Endodermal cell (in vitro differentiated cells): ENCODE results near the gene MAPK14. TPM values are rescaled to one million over a fixed set of nuclear protein-coding genes. Genes with fewer than 3 reads are reported as not detected.

Source experiments
- DNase-seq: peaks from one replicate; pipeline ENCODE4 v3.0.0-alpha.2; 2017
- H3K27ac ChIP-seq: 2 replicates; pipeline ENCODE4 v1.5.1; 2013; ENCODE audit warnings: mild to moderate bottlenecking, low read depth, low read length, moderate library complexity
- H3K27me3 ChIP-seq: 2 replicates; pipeline ENCODE4 v1.6.1; 2013; ENCODE audit warnings: mild to moderate bottlenecking, low read length, moderate library complexity; ENCODE audit not compliant: insufficient read depth, control insufficient read depth, poor library complexity, severe bottlenecking
- H3K36me3 ChIP-seq: 2 replicates; pipeline ENCODE4 v1.7.0; 2013; ENCODE audit warnings: mild to moderate bottlenecking, low read length, moderate library complexity; ENCODE audit not compliant: control insufficient read depth, insufficient read depth
- H3K4me1 ChIP-seq: one replicate; pipeline ENCODE4 v1.7.0; 2013; ENCODE audit warnings: low read length; ENCODE audit not compliant: control insufficient read depth, insufficient read depth
- H3K4me3 ChIP-seq: 2 replicates; pipeline ENCODE4 v1.5.1; 2013; ENCODE audit warnings: mild to moderate bottlenecking, low read length, moderate library complexity
- H3K9ac ChIP-seq: 2 replicates; pipeline ENCODE4 v1.6.1; 2013; ENCODE audit warnings: mild to moderate bottlenecking, low read length, moderate library complexity; ENCODE audit not compliant: poor library complexity, severe bottlenecking; ENCODE audit errors: extremely low read depth
- H3K9me3 ChIP-seq: 2 replicates; pipeline ENCODE4 v1.6.1; 2013; ENCODE audit warnings: mild to moderate bottlenecking, low read length, moderate library complexity; ENCODE audit not compliant: control insufficient read depth
- H3K27ac Mint-ChIP-seq: 2 replicates; pipeline ENCODE4 v1.8.0; 2020; ENCODE audit warnings: mixed read lengths
- H3K27me3 Mint-ChIP-seq: 2 replicates; pipeline ENCODE4 v1.8.0; 2021; ENCODE audit warnings: mild to moderate bottlenecking, mixed read lengths; ENCODE audit not compliant: insufficient read depth
- H3K36me3 Mint-ChIP-seq: 2 replicates; pipeline ENCODE4 v1.8.0; 2020; ENCODE audit warnings: low read depth, mixed read lengths
- H3K4me1 Mint-ChIP-seq: 2 replicates; pipeline ENCODE4 v1.8.0; 2020; ENCODE audit warnings: mixed read lengths
- H3K4me3 Mint-ChIP-seq: 2 replicates; pipeline ENCODE4 v1.8.0; 2020; ENCODE audit warnings: mild to moderate bottlenecking, moderate library complexity, mixed read lengths
- H3K9me3 Mint-ChIP-seq: 2 replicates; pipeline ENCODE4 v1.8.0; 2020; ENCODE audit warnings: mild to moderate bottlenecking, mixed read lengths
- WGBS, 2 experiments: methylation state at CpG; one replicate each; pipeline versions ENCODE4 v1.1.5 to v1.1.7; 2013; ENCODE audit warnings: missing lambda C conversion rate in 2 of 2, mixed read lengths in 1 of 2; ENCODE audit not compliant: insufficient coverage in 1 of 2, insufficient read length in 1 of 2; 5-methylcytosine and 5-hydroxymethylcytosine counted together
- total RNA-seq, 2 donors: library from RNA; stranded (reverse); fragmentation: NEBNext Ultra II Directional in 1 of 2; extraction: Animal tissue kit (Norgen Biotek cat#: 25700) in 1 of 2; gene quantifications; 2 replicates in 1 of 2; 3 replicates in 1 of 2; pipeline ENCODE4 v1.2.1, GENCODE V29; 2021
- TF ChIP-seq, protein P1 (sequence below): fragments of 200-600 bp; sonication (generic); conservative IDR thresholded peaks from 2 replicates; pipeline ENCODE4 v1.5.0; 2021; ENCODE audit warnings: antibody characterized with exemption, mild to moderate bottlenecking

The MAPK14 gene
- total RNA-seq, 2 donors from 2014 or later = 36.4 to 40.6 TPM

DNA sequence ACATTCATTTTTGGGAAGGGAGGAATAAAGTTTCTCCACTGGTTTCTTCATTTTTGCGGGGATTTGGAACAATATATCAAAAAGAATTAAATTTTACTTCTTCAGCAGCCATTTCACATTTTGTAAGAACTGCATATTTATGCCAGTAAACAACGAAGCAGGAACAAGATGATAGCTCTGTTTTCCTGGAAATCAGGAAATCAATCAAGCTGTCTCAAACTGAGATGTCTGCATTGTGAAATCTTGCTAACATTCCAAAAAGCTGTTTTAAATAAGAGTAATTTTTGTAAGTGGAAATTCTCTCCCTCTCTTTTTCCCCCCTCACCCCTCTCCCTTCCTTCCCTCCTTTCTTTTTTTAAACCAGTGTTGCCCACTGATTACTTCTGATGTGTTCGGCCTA lies 122.7 kb downstream of the MAPK14 start:
- no peaks in the 10 kb centered on the region for H3K4me1 Mint-ChIP-seq
- 80 to 95% methylated on average over 2 to 3 of the region's 3 CpGs for WGBS, 2 experiments

DNA sequence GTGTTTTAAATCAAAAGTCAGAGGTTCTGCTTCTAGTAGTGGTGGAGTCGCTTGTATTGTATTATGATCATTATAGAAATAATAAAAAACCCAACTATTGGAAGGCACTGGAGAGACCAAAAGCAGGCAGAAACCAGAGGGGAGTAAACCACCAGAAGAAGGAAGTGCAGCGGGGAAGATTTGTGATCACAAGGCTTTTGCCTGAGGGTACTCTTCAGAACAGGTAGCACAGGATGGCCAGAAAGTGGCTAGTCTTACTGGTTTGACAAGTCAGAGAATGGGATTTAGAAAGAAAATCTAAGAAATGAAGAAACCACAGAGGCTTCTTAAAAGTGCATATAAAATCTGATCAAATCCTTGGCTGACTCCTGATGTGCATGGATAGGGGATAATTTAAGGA lies 126.7 kb downstream of the MAPK14 start:
- no peak overlapping the region for H3K27ac Mint-ChIP-seq
- Histone ChIP-seq H3K9me3 (peaks cover 8% of the 10 kb centered on the region), H3K9ac (no peak overlapping the region), H3K4me3 (no peak overlapping the region), H3K27me3 (no peaks in the 10 kb centered on the region), H3K27ac (no peak overlapping the region), H3K36me3 (no peaks in the 10 kb centered on the region), H3K4me1 (no peaks in the 10 kb centered on the region)
- no peaks in the 10 kb centered on the region for H3K27me3 Mint-ChIP-seq
- TF ChIP-seq, protein P1, sequence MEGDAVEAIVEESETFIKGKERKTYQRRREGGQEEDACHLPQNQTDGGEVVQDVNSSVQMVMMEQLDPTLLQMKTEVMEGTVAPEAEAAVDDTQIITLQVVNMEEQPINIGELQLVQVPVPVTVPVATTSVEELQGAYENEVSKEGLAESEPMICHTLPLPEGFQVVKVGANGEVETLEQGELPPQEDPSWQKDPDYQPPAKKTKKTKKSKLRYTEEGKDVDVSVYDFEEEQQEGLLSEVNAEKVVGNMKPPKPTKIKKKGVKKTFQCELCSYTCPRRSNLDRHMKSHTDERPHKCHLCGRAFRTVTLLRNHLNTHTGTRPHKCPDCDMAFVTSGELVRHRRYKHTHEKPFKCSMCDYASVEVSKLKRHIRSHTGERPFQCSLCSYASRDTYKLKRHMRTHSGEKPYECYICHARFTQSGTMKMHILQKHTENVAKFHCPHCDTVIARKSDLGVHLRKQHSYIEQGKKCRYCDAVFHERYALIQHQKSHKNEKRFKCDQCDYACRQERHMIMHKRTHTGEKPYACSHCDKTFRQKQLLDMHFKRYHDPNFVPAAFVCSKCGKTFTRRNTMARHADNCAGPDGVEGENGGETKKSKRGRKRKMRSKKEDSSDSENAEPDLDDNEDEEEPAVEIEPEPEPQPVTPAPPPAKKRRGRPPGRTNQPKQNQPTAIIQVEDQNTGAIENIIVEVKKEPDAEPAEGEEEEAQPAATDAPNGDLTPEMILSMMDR = no peak
- no peaks in the 10 kb centered on the region for H3K36me3 Mint-ChIP-seq
- H3K9me3 Mint-ChIP-seq = peaks cover 14% of the 10 kb centered on the region
- H3K4me1 Mint-ChIP-seq = no peaks in the 10 kb centered on the region
- H3K4me3 Mint-ChIP-seq = no peak overlapping the region
- DNase-seq = no peak
- 90 to 95% methylated on average over 1 of the region's 2 CpGs for WGBS, 2 experiments

More for the DNA sequence above, 122.7 kb downstream of the MAPK14 start:
- no peaks in the 10 kb centered on the region for H3K36me3 ChIP-seq
- no peak for DNase-seq
- H3K9me3 ChIP-seq = peaks cover 5% of the 10 kb centered on the region
- TF ChIP-seq, protein P1 = no peak
- H3K4me1 ChIP-seq = no peaks in the 10 kb centered on the region
- no peak overlapping the region for H3K9ac ChIP-seq
- H3K27me3 Mint-ChIP-seq = no peaks in the 10 kb centered on the region
- no peaks in the 10 kb centered on the region for H3K36me3 Mint-ChIP-seq
- H3K27ac ChIP-seq = no peak overlapping the region
- no peak overlapping the region for H3K27ac Mint-ChIP-seq
- H3K9me3 Mint-ChIP-seq = peaks cover 12% of the 10 kb centered on the region
- H3K4me3 Mint-ChIP-seq = no peak overlapping the region
- no peak overlapping the region for H3K4me3 ChIP-seq
- H3K27me3 ChIP-seq = no peaks in the 10 kb centered on the region

DNA sequence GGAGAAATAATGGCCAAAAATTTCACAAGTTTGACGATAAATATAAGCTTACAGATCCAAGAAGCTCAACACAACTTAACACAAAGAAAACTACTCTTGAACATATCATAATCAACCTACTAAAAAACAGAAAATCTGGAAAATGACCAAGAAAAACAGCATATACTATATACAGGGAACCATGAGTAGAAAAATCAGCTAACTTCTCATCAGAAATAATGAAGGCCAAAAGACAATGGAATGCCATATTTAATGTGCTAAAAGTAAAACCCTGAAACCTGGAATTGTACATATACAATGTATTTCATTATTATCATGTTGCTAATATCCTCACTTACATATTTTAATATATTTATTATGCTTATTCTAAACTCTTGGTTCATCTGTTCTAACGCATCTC lies 128.1 kb downstream of the MAPK14 start:
- Mint-ChIP-seq H3K27ac (no peak overlapping the region), H3K9me3 (peaks cover 17% of the 10 kb centered on the region), H3K4me3 (no peak overlapping the region), H3K4me1 (no peaks in the 10 kb centered on the region), H3K36me3 (no peaks in the 10 kb centered on the region), H3K27me3 (no peaks in the 10 kb centered on the region)
- no peak for DNase-seq
- H3K27ac ChIP-seq = no peak overlapping the region
- TF ChIP-seq, protein P1 = no peak
- no peak overlapping the region for H3K4me3 ChIP-seq
- WGBS, 2 experiments = 89% methylated on average over 2 of the region's 2 CpGs; no CpG with 5 or more reads in 1 of the 2 experiments
- peaks cover 13% of the 10 kb centered on the region for H3K9me3 ChIP-seq
- H3K27me3 ChIP-seq = no peaks in the 10 kb centered on the region
- H3K4me1 ChIP-seq = no peaks in the 10 kb centered on the region
- H3K36me3 ChIP-seq = no peaks in the 10 kb centered on the region
- no peak overlapping the region for H3K9ac ChIP-seq
